ENCODE results near the gene CDC25C.

The CDC25C gene

DNA sequence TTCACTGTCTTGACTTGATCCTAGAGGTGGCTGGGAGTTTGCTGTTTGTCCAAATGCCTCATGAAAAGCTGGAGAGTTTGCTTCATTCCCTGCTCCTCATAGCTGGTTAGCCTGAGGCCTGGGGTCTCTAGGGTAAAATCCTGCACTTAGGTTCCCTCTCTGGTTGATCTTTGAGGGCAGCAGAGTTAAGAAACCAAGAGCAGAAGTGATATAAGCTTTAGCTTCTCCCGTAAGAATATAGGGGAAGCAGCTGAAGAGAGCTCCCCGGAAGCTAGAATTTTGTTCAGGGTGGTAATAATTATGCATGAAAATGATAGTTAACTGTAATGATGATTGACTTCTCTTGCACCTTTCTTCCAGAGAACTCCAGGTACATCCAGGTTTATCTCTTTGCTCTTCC, 7.9 kb upstream of the CDC25C start:
- TF ChIP-seq, protein P1, sequence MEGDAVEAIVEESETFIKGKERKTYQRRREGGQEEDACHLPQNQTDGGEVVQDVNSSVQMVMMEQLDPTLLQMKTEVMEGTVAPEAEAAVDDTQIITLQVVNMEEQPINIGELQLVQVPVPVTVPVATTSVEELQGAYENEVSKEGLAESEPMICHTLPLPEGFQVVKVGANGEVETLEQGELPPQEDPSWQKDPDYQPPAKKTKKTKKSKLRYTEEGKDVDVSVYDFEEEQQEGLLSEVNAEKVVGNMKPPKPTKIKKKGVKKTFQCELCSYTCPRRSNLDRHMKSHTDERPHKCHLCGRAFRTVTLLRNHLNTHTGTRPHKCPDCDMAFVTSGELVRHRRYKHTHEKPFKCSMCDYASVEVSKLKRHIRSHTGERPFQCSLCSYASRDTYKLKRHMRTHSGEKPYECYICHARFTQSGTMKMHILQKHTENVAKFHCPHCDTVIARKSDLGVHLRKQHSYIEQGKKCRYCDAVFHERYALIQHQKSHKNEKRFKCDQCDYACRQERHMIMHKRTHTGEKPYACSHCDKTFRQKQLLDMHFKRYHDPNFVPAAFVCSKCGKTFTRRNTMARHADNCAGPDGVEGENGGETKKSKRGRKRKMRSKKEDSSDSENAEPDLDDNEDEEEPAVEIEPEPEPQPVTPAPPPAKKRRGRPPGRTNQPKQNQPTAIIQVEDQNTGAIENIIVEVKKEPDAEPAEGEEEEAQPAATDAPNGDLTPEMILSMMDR (conservative IDR thresholded peaks at IDR 0.05; ENCODE audit: low read depth), result no peak
- POLR2A ChIA-PET (ENCODE audit: low non-redundant PET), result interaction anchor here (0.8 kb wide), 1 partner anchor 13 kb away, joined by 6 read pairs; the partner anchor contains the start of gene KDM3B
- CTCF ChIA-PET, result interaction anchor here (0.5 to 7.0 kb wide), 3 partner anchors 11 to 292 kb away, joined by 3 to 86 read pairs (median 4); partner anchors contain the start of gene KDM3B
- no peak for DNase-seq (ENCODE audit: low spot score)
- H3K27ac ChIP-seq, result peak overlapping the region; percentile 89

GRCh38 chr5:138339091-138339456, 7.5 kb upstream of the CDC25C start:
- H3K27ac ChIP-seq, result peak overlapping the region; percentile 89
- POLR2A ChIA-PET (ENCODE audit: low non-redundant PET), result interaction anchor here (0.8 kb wide), 1 partner anchor 13 kb away, joined by 6 read pairs; the partner anchor contains the start of gene KDM3B
- DNase-seq (ENCODE audit: low spot score), result no peak
- TF ChIP-seq, protein P1 (conservative IDR thresholded peaks at IDR 0.05; ENCODE audit: low read depth), result no peak
- CTCF ChIA-PET, result interaction anchor here (7.0 kb wide), 1 partner anchor 13 kb away, joined by 86 read pairs; the partner anchor contains the start of gene KDM3B

- no peak for DNase-seq (ENCODE audit: low spot score)
- TF ChIP-seq, protein P1 (conservative IDR thresholded peaks at IDR 0.05; ENCODE audit: low read depth), result no peak
- peak overlapping the region; percentile 89 for H3K27ac ChIP-seq
- CTCF ChIA-PET, result interaction anchor here (0.9 to 7.0 kb wide), 2 partner anchors 14 to 16 kb away, joined by 3 to 86 read pairs; partner anchors contain the start of gene KDM3B
- POLR2A ChIA-PET (ENCODE audit: low non-redundant PET), result interaction anchor here (1.1 to 1.6 kb wide), 2 partner anchors 14 to 127 kb away, joined by 3 to 12 read pairs; partner anchors contain the start of gene KDM3B
Measured at GRCh38 chr5:138338411-138339090, 6.9 kb upstream of the CDC25C start.

DNA sequence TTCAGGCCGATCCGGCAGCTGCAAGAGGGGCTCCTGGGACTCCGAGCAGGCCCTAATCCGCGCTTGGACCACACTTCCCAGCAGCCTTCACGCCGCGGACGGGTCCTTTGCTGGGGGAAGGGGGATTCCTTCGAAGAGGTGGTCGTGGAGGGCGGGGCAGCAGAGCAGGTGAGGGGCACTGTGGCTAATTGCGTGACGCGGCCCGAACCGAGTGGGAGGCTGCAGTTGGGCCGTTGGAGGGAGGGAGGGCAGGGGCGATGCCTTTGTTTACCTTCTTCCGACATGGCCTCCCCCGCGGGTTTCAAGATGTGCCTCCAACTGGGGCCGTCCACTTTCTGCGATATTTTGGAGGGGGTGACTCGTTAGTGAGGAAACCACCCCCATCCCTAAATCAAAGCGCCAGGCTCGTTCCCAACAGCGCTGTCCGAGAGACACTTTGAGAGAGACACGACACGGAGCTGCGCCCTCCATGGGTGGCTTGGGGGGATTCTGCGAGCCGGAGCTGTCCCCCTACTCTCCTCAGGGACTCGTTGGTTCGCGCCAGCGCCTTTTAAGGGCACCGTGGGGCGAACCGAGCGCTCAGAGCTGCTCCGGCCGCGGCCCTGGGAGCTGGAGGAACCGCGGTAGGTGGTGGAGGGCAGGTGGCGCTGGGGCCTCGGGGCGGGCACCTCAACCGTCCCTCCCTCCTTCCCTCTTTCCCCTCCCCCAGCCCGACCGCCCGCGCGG, 6.2 kb upstream of the CDC25C start, which contains the start of gene FAM53C:
Gene FAM53C, plus strand, starts transcription at position 582 of the 726 bp plus-strand sequence. CDS start 3,070 bp downstream, outside the sequence.
- TF ChIP-seq, protein P1 (conservative IDR thresholded peaks at IDR 0.05; ENCODE audit: low read depth), result no peak
- POLR2A ChIA-PET (ENCODE audit: low non-redundant PET), result interaction anchor here (0.7 to 1.6 kb wide), 5 partner anchors 9 to 128 kb away, joined by 3 to 12 read pairs (median 4); partner anchors contain the start of gene KDM3B

GRCh38 chr5:138336952-138337684, 5.5 kb upstream of the CDC25C start:
- TF ChIP-seq, protein P1 (conservative IDR thresholded peaks at IDR 0.05; ENCODE audit: low read depth), result no peak
- H3K27ac ChIP-seq, result peak overlapping the region; percentile 89
- ChIA-PET POLR2A (ENCODE audit: low non-redundant PET) (interaction anchor here (0.7 to 1.6 kb wide), 4 partner anchors 9 to 43 kb away, joined by 3 to 12 read pairs (median 4); partner anchors contain the start of gene KDM3B), CTCF (interaction anchor here (0.6 to 7.0 kb wide), 3 partner anchors 10 to 197 kb away, joined by 4 to 86 read pairs (median 4); partner anchors contain the start of gene KDM3B)
- peak; percentile 93 for DNase-seq (ENCODE audit: low spot score)

More for the DNA sequence above, 6.2 kb upstream of the CDC25C start, which contains the start of gene FAM53C:
- CTCF ChIA-PET, result interaction anchor here (0.9 to 7.0 kb wide), 2 partner anchors 14 to 17 kb away, joined by 3 to 86 read pairs; partner anchors contain the start of gene KDM3B
- peak; percentile 94 for DNase-seq (ENCODE audit: low spot score)
- H3K27ac ChIP-seq, result peak within 1 kb of the TSS; percentile 89

Data from RWPE1 (cell line).